ENCODE data around the gene RBM19.

DNA sequence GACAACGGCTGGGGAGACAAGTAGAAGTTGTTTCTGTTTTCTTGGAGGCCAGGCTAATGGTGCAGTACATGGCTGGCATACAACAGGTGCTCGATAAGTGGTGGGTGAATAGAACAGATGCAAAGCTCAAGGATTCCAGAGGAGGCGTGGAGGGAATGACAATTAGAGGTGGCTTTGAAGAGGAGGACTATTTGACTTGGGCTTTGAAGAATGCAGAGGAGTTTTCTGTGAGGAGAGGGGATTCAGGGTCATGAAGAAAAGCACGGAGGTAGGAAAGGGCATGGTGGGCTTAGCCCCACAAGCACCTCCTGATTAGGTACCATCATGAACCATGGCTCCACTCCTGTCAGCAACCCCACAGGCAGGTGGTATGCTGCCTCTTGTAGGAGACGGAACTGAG, 142.3 kb downstream of the RBM19 start:
- TF ChIP-seq, protein P1, sequence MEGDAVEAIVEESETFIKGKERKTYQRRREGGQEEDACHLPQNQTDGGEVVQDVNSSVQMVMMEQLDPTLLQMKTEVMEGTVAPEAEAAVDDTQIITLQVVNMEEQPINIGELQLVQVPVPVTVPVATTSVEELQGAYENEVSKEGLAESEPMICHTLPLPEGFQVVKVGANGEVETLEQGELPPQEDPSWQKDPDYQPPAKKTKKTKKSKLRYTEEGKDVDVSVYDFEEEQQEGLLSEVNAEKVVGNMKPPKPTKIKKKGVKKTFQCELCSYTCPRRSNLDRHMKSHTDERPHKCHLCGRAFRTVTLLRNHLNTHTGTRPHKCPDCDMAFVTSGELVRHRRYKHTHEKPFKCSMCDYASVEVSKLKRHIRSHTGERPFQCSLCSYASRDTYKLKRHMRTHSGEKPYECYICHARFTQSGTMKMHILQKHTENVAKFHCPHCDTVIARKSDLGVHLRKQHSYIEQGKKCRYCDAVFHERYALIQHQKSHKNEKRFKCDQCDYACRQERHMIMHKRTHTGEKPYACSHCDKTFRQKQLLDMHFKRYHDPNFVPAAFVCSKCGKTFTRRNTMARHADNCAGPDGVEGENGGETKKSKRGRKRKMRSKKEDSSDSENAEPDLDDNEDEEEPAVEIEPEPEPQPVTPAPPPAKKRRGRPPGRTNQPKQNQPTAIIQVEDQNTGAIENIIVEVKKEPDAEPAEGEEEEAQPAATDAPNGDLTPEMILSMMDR (IDR thresholded peaks at IDR 0.05; ENCODE audit: extremely low read depth in 1 of 2, insufficient read depth in 1 of 2, low read depth in 1 of 2, low read length in 2 of 2): no peak
- no peak for TF ChIP-seq POLR2A (IDR thresholded peaks at IDR 0.05; ENCODE audit: low read depth, low read length)
- TF ChIP-seq FOS (IDR thresholded peaks at IDR 0.05; ENCODE audit: borderline replicate concordance, insufficient read depth, low read length): no peak
- TF ChIP-seq EZH2 (IDR thresholded peaks at IDR 0.05; ENCODE audit: borderline replicate concordance, low read depth, low read length, severe bottlenecking): no peak

Data from endothelial cell of umbilical vein (primary cell).